ENCODE data around the gene MRNIP.
A peak's percentile ranks its signal among the peaks of the same experiment; 100 is the strongest.

MRNIP gene

GRCh38 chr5:179812997-179813607 is 45.5 kb downstream of the MRNIP start:
- no peak for DNase-seq (ENCODE audit: low read depth in 1 of 2, low spot score in 1 of 2)
- Histone ChIP-seq H3K27ac (replicated peaks) (no peak overlapping the region), H3K27me3 (ENCODE audit: insufficient read depth, poor library complexity, severe bottlenecking) (no peaks in the 10 kb centered on the region), H3K4me3 (replicated peaks; ENCODE audit: insufficient read depth, low read length) (no peak overlapping the region)
- TF ChIP-seq SPI1 (IDR thresholded peaks at IDR 0.05; ENCODE audit: borderline replicate concordance, low read depth) (no peak), POLR2AphosphoS5 (IDR thresholded peaks at IDR 0.05; ENCODE audit: low read depth) (no peak), CTCF (IDR thresholded peaks at IDR 0.05; ENCODE audit: insufficient read depth, low read length) (no peak), REST (IDR thresholded peaks at IDR 0.05; ENCODE audit: insufficient replicate concordance, low read depth) (no peak), GABPA (IDR thresholded peaks at IDR 0.05; ENCODE audit: low read depth) (no peak)

- no peaks in the 10 kb centered on the region for H3K27me3 ChIP-seq (ENCODE audit: insufficient read depth, poor library complexity, severe bottlenecking)
- no peak for TF ChIP-seq SPI1 (IDR thresholded peaks at IDR 0.05; ENCODE audit: borderline replicate concordance, low read depth)
- TF ChIP-seq CTCF (IDR thresholded peaks at IDR 0.05; ENCODE audit: insufficient read depth, low read length): no peak
- TF ChIP-seq REST (IDR thresholded peaks at IDR 0.05; ENCODE audit: insufficient replicate concordance, low read depth): no peak
- no peak for TF ChIP-seq POLR2AphosphoS5 (IDR thresholded peaks at IDR 0.05; ENCODE audit: low read depth)
- TF ChIP-seq GABPA (IDR thresholded peaks at IDR 0.05; ENCODE audit: low read depth): no peak
- no peak for DNase-seq (ENCODE audit: low read depth in 1 of 2, low spot score in 1 of 2)
- no peak overlapping the region for H3K4me3 ChIP-seq (replicated peaks; ENCODE audit: insufficient read depth, low read length)
- no peak overlapping the region for H3K27ac ChIP-seq (replicated peaks)
Observed at GRCh38 chr5:179812135-179812825, 46.3 kb downstream of the MRNIP start.

GRCh38 chr5:179806250-179807048 is 52.2 kb downstream of the MRNIP start, which contains the start of gene MGAT4B:
Gene MGAT4B (minus strand): TSS chr5:179806866. CDS start chr5:179806583, 283 bp downstream.
- DNase-seq (ENCODE audit: low read depth in 1 of 2, low spot score in 1 of 2): peak in 1 of 2 experiments; percentile 68
- H3K27me3 ChIP-seq (ENCODE audit: insufficient read depth, poor library complexity, severe bottlenecking): no peaks in the 10 kb centered on the region
- peak within 1 kb of the TSS; percentile 97 for H3K27ac ChIP-seq (replicated peaks)
- TF ChIP-seq SPI1 (IDR thresholded peaks at IDR 0.05; ENCODE audit: borderline replicate concordance, low read depth) (no peak), GABPA (IDR thresholded peaks at IDR 0.05; ENCODE audit: low read depth) (no peak), POLR2AphosphoS5 (IDR thresholded peaks at IDR 0.05; ENCODE audit: low read depth) (peak; percentile 33; the same call in 1 of the 2 replicates), REST (IDR thresholded peaks at IDR 0.05; ENCODE audit: insufficient replicate concordance, low read depth) (no peak)
- peak within 1 kb of the TSS; percentile 72 for H3K4me3 ChIP-seq (replicated peaks; ENCODE audit: insufficient read depth, low read length)

Data from HL-60 (cell line).